GM18951 (cell line): ENCODE measurements around the gene YBX2.
A peak's percentile ranks its signal among the peaks of the same experiment; 100 is the strongest.
"Not testable (repeated sequence)": the region's sequence is repeated elsewhere in the genome, so short reads cannot be mapped to it uniquely, and the experiment has no call there.

Experiments
- POLR2A ChIP-seq: IDR thresholded peaks from 4 replicates; pipeline ENCODE4 v1.6.1; 2011; ENCODE audit warnings: mild to moderate bottlenecking; ENCODE audit not compliant: insufficient read length, insufficient read depth; ENCODE audit errors: extremely low read depth
- in situ Hi-C: fragments of 300-500 bp; cut with MboI; formaldehyde crosslinking; loops from one replicate; pipeline ENCODE4 v1.12.0; 2022; ENCODE audit warnings: low sequenced_read_pairs, mixed read lengths, inconsistent platforms; ENCODE audit not compliant: unreplicated experiment

Gene YBX2

DNA sequence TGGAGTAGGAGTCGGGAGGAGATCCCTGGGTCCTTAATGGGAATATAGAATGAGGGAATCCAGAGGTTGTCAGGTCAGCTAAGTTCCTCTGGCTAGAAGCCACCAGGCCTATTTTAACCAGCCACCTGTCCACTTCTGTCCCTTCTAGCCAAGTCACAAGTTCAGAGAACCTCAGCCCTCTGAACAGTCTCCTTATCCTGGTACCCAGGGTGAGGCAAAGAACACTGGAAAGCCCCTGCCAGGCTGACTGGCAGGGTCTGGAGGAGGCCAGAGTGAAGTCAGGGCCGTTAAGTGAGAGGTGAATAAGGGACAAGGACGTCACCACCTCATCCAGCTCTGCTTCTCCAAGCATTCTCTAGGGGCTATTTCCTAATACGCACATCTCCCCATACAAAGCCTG lies 45.6 kb downstream of the YBX2 start:
- in situ Hi-C loops = no loop called here
- no peak for TF ChIP-seq POLR2A

DNA sequence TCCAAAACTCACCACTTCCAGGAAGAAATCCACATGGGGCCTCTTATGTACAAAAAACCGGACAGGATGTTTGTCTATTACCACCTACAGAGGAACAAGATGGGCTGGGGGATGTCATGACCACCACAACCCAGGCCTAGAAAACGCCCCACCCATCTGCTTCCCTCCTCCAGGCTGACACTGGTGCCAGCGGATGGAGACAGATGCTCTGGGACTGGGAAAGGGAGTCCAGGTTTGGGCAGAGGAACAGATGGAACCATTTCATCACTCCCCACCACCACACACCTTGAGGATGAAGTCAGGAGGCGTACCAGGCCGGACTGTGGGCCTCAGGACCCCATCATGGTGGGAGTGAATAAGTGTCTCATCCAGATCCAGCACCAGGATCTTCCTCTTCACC lies 47.7 kb downstream of the YBX2 start:
- no peak for TF ChIP-seq POLR2A
- in situ Hi-C loops = no loop called here

DNA sequence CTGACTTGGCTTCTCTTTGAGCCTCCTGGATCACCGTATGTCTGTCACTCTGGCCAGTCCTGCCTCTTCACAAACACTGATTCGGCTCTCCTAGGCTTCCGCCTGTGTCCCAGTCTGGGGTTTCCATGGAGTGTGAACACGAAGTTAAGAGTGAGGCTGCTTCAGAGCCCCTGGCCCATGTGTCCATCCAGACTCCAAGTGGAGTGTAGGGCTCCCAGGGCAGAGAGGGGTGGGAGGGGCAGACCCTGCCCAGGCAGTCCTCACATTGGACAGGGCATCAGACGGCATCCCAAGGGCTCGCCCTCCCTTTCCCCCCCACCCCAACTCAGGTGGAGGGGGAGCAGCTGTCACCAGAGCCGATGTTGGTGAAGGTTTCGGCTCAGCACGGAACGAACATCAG lies 50.6 kb downstream of the YBX2 start:
- in situ Hi-C loops = not testable (repeated sequence)

GRCh38 chr17:7243453-7243729 lies 51.0 kb downstream of the YBX2 start:
- in situ Hi-C loops = no loop called here
- no peak for TF ChIP-seq POLR2A

DNA sequence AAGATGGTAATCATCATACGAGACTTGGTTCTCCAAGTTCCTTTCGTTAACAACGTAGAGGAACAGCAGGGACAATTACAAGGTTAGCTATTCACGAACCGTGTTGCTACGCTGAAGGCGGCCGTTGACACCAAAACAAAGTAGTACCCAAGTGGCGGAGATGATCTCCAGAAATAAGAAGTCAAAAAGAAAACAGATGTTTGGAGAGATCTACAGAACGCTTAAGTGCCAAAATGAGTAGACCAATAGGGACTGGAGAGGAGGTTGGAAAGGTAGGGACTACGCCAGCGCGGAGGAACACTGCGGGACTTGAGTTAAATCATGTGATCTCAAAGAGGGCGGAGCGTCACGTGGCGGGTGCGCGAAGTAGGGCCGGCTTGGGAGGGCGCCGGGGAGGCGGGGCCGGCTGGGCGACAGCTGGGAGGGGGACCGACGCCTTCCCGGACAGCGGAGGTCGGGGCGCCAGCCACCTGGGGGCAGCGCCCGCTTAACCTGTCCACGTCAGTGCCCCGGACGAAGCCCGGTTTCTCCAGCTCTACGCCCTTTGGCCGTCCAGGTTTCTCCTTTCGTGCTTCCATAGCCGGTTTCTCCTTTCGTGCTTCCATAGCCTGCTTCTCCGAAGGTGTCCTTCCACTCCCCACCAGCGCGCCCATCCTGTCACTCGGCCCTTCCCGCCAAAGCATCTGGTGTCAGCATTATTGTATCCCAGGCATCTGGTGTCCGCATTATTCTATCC lies 51.6 kb downstream of the YBX2 start:
- in situ Hi-C loops = no loop called here
- TF ChIP-seq POLR2A = peak; percentile 58

- TF ChIP-seq POLR2A = peak; percentile 68
- in situ Hi-C loops = no loop called here
Measured at GRCh38 chr17:7241783-7242716, 52.4 kb downstream of the YBX2 start, which contains the start of gene GABARAP. Gene GABARAP, minus strand, starts transcription at chr17:7242449. Its CDS starts 119 bp downstream, at chr17:7242330.

- in situ Hi-C loops = no loop called here
- no peak for TF ChIP-seq POLR2A
Measured at GRCh38 chr17:7241090-7241733, 53.2 kb downstream of the YBX2 start.

DNA sequence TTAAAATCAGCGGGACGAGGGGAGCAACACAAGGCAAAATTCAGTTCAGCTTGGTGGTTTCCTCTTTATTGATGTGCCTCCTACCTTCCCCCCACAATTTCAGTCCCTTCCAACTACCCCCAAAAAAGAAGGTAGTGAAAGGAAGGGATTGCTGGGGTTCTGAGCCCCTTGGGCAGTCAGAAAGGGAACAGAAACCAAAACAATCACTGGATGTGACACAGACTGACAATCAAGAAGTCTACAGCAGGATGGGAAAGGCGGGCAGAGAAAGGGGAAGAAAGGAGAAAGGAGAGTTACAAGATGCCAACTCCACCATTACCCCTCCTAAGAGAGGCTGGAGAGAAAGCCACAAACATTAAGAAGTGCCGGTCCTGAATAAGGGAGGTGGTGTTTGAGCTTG lies 54.1 kb downstream of the YBX2 start:
- in situ Hi-C loops = no loop called here
- no peak for TF ChIP-seq POLR2A

DNA sequence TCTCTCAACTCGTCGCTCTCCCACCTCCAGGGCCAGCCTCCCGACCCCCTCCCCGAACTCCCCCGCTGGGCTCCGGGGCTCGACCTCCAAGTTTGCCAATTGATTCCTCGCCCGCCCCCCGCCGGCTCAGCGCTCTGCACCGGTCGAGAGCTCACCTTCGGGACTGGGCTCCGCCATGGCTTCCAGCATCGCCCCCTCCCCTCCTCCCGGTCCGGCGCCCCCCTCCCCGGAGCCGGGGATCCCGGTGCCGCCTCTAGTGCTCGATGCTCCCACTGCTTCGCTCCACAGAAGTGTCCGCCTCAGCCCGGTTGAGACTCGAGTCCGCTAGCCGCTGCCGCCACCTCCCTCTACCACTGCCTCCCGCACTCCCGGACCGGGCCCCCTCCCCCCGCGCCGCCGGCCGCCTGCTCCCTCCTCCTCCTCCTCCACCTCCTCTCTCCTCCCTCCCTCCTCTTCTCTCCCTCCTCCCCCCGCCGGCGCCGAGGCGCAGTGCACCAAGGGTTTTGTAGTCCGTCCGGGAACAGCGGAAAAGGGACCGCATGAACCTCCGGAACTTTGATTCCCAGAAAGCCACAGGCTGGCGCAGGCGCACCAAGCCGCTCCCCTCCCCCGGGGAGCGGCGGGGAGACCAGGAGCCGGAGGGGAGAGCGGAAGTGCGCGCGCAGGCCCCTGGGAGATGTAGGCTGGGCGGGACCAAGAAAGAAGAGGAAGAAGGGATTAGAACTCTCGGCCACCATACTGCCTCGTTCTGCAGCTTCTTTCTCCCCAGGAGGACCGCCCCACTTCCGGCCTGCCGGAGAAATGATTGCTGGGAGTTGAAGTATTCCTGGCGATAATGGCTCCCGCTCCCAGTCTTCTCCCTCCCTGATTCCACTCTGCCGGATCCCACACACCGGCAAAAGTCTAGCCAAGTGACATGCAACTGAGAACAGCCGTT lies 55.1 kb downstream of the YBX2 start, which contains the start of gene PHF23:
Gene PHF23, minus strand, starts transcription at position 367 of the 937 bp plus-strand sequence. Its CDS starts 178 bp downstream, at position 189.
- TF ChIP-seq POLR2A = peak; percentile 42
- in situ Hi-C loops = no loop called here

DNA sequence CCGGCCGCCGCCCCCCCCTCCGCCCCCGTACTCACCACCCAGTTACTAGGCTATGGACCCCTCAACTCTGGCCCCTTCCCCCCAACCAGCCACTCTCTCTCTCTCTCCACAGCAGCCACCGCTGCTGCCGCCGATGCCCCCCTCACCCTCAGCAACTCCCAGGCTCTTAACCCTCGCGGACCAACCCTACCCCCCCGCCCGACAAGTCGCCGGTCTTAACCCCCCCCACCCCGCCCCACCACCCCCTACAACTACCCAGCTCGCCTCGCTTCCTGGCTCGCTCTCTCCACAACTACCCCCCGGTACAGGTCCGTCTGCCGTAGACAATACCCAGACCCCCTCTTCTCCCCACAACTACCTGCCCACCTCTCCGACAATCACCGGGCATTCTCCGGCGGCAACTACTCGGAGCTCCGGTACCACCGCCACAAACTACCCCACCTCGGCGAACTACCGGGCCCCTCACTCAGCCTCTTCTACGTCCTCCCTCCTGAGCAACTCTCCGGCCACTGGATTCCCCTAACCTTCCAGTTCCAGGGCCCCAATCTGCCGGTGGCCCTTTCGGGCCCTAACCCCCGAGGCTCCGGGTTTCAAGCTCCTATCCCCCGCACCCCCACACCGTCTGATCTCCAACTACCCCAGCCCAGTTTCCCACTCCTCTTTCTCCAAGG lies 55.9 kb downstream of the YBX2 start:
- TF ChIP-seq POLR2A = peak; percentile 17
- in situ Hi-C loops = no loop called here
